Trophoblast cell (in vitro differentiated cells and primary cell): Measurements from ENCODE around the gene XRN2.

Experiments
- DNase-seq, 2 donors: peaks; one replicate each; pipeline ENCODE4 v3.0.0-alpha.2; 2016
- H2AFZ ChIP-seq: 2 replicates; pipeline ENCODE4 v1.6.1; 2013; ENCODE audit warnings: low read length, moderate library complexity, mild to moderate bottlenecking; ENCODE audit not compliant: insufficient read depth, poor library complexity
- H2AK5ac ChIP-seq: 2 replicates; pipeline ENCODE4 v1.6.1; 2013; ENCODE audit warnings: mild to moderate bottlenecking, low read length
- H2BK120ac ChIP-seq: 2 replicates; pipeline ENCODE4 v1.6.1; 2013; ENCODE audit warnings: low read length, mild to moderate bottlenecking, moderate library complexity; ENCODE audit not compliant: insufficient read depth, poor library complexity
- H2BK12ac ChIP-seq: 2 replicates; pipeline ENCODE4 v1.6.1; 2013; ENCODE audit warnings: mild to moderate bottlenecking, low read length, moderate library complexity
- H2BK5ac ChIP-seq: 2 replicates; pipeline ENCODE4 v1.6.1; 2013; ENCODE audit warnings: low read length, low read depth, moderate library complexity, mild to moderate bottlenecking; ENCODE audit not compliant: poor library complexity
- H3K14ac ChIP-seq: 2 replicates; pipeline ENCODE4 v1.6.1; 2013; ENCODE audit warnings: mild to moderate bottlenecking, low read length
- H3K18ac ChIP-seq: 2 replicates; pipeline ENCODE4 v1.6.1; 2013; ENCODE audit warnings: mild to moderate bottlenecking, low read length
- H3K23ac ChIP-seq: 2 replicates; pipeline ENCODE4 v1.6.1; 2013; ENCODE audit warnings: low read length
- H3K27ac ChIP-seq: 2 replicates; pipeline ENCODE4 v1.5.1; 2013; ENCODE audit warnings: low read depth, mild to moderate bottlenecking, inconsistent platforms, low read length, moderate library complexity
- H3K27me3 ChIP-seq: 2 replicates; pipeline ENCODE4 v1.6.1; 2013; ENCODE audit warnings: inconsistent platforms, mild to moderate bottlenecking, low read length, moderate library complexity; ENCODE audit not compliant: insufficient read depth
- H3K36me3 ChIP-seq, 2 experiments: 1 replicate in 1 of 2; 2 replicates in 1 of 2; pipeline ENCODE4 v1.6.1; 2013; ENCODE audit warnings: low read length in 2 of 2, mild to moderate bottlenecking in 2 of 2, moderate library complexity in 1 of 2; ENCODE audit not compliant: insufficient read depth in 2 of 2, control insufficient read depth in 1 of 2
- H3K4ac ChIP-seq: 2 replicates; pipeline ENCODE4 v1.6.1; 2013; ENCODE audit warnings: low read depth, mild to moderate bottlenecking, low read length, moderate library complexity
- H3K4me1 ChIP-seq, 2 experiments: 1 replicate in 1 of 2; 2 replicates in 1 of 2; pipeline ENCODE4 v1.6.1; 2013; ENCODE audit warnings: low read length in 2 of 2, mild to moderate bottlenecking in 2 of 2, moderate library complexity in 1 of 2; ENCODE audit not compliant: insufficient read depth in 2 of 2, control insufficient read depth in 1 of 2
- H3K4me2 ChIP-seq: 2 replicates; pipeline ENCODE4 v1.6.1; 2013; ENCODE audit warnings: inconsistent platforms, mild to moderate bottlenecking, low read length, moderate library complexity
- H3K4me3 ChIP-seq: 2 replicates; pipeline ENCODE4 v1.5.1; 2013; ENCODE audit warnings: mild to moderate bottlenecking, low read depth, low read length, inconsistent platforms
- H3K79me1 ChIP-seq: one replicate; pipeline ENCODE4 v1.6.1; 2013; ENCODE audit warnings: low read length
- H3K79me2 ChIP-seq: 2 replicates; pipeline ENCODE4 v1.6.1; 2013; ENCODE audit warnings: low read length, mild to moderate bottlenecking; ENCODE audit not compliant: control insufficient read depth, insufficient read depth, poor library complexity
- H3K9ac ChIP-seq: 2 replicates; pipeline ENCODE4 v1.6.1; 2013; ENCODE audit warnings: mild to moderate bottlenecking, low read length
- H3K9me3 ChIP-seq: 2 replicates; pipeline ENCODE4 v1.6.1; 2013; ENCODE audit warnings: low read depth, mild to moderate bottlenecking, control low read depth, inconsistent platforms, low read length; ENCODE audit not compliant: insufficient read depth
- H4K12ac ChIP-seq: 2 replicates; pipeline ENCODE4 v1.6.1; 2013; ENCODE audit warnings: low read depth, mild to moderate bottlenecking, low read length, moderate library complexity
- H4K8ac ChIP-seq: 2 replicates; pipeline ENCODE4 v1.6.1; 2013; ENCODE audit warnings: low read depth, mild to moderate bottlenecking, low read length, moderate library complexity
- H4K91ac ChIP-seq: one replicate; pipeline ENCODE4 v1.6.1; 2013; ENCODE audit warnings: low read depth, mild to moderate bottlenecking, low read length, moderate library complexity
- WGBS: extraction: QIAGEN DNeasy Blood & Tissue Kit; methylation state at CpG from one replicate; pipeline ENCODE4 v1.1.7; 2013; ENCODE audit warnings: missing lambda C conversion rate; ENCODE audit not compliant: insufficient read length, insufficient coverage; ENCODE audit errors: extremely low coverage; 5-methylcytosine and 5-hydroxymethylcytosine counted together

XRN2 gene

DNA sequence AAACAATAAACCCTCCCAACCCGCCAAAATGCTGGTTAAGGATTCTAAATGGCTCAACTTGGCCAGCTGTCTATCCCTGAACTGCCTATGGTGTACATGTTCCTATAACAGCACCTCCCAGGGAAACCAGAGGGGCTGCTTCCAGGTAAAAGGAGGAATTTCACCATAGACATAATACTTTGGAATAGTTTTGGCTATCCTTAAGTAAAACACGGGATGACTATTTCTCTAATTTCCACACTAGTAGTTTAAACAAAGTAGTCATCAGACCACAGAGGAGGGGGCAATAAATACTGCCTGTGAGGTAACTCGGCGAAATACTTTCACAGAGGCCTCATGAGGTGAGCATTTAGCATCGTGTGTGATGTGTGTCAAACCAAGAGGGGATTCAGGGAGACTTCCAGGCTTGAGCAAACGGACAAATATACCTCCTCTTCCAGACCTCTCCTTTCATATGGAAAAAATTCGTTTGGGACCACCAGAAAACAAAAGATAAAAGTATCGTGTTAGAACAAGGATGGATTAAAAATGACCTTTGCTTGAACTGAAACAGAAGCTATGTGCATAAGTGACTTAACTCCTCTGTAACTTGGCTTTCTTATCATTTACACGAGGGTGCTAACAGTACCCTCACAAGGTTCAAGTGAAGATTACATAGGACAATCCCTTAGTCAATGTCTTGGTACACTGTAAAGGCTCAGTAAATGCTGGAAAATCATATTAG, 1.0 kb upstream of the XRN2 start:
- no peak overlapping the region for H4K91ac ChIP-seq
- H3K9ac ChIP-seq: no peak overlapping the region
- no peak overlapping the region for H3K4me3 ChIP-seq
- H3K14ac ChIP-seq: no peak overlapping the region
- peak overlapping the region; percentile 78 for H3K4me2 ChIP-seq
- no peaks in the 10 kb centered on the region for H3K9me3 ChIP-seq
- H3K23ac ChIP-seq: no peak overlapping the region
- H3K36me3 ChIP-seq: peaks cover 0 to 2% of the 10 kb centered on the region in 2 experiments
- peaks cover 12% of the 10 kb centered on the region for H3K79me2 ChIP-seq
- no peaks in the 10 kb centered on the region for H3K4me1 ChIP-seq
- WGBS: no CpG with 5 or more reads among the region's 9 CpGs
- no peak overlapping the region for H3K18ac ChIP-seq
- H2BK120ac ChIP-seq: no peak overlapping the region
- H2BK12ac ChIP-seq: no peak overlapping the region
- no peak overlapping the region for H2BK5ac ChIP-seq
- no peak for DNase-seq
- peak overlapping the region; percentile 47 for H4K8ac ChIP-seq
- H3K27ac ChIP-seq: no peak overlapping the region
- H3K79me1 ChIP-seq: peaks cover 9% of the 10 kb centered on the region
- no peaks in the 10 kb centered on the region for H3K27me3 ChIP-seq
- no peak overlapping the region for H2AK5ac ChIP-seq
- no peak overlapping the region for H2AFZ ChIP-seq
- H4K12ac ChIP-seq: no peak overlapping the region
- no peak overlapping the region for H3K4ac ChIP-seq

DNA sequence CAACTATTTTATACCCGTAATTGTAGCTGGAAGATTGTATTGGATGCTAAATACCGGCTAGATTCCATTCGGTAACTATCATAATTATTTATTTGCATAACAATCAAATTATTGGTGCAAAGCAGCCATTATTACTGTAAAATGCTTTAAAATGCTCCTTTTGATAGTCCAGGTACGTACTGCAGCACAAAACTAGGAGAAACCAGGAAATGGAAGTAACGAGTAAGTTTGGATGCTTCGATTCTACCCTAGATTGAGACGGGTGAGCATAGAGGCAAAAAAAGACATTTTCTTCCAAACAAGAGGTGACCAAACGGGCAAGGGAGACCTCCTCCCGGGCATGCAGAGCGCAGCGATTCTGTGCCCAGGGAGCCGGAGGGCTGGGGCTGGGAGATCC, 469 bp upstream of the XRN2 start:
- peak overlapping the region; percentile 95 for H2AFZ ChIP-seq
- no peaks in the 10 kb centered on the region for H3K9me3 ChIP-seq
- no peaks in the 10 kb centered on the region for H3K27me3 ChIP-seq
- peak overlapping the region; percentile 93 for H2BK120ac ChIP-seq
- H4K8ac ChIP-seq: peak overlapping the region; percentile 99
- no peak for DNase-seq
- H3K9ac ChIP-seq: peak overlapping the region; percentile 92
- H3K23ac ChIP-seq: no peak overlapping the region
- H2BK5ac ChIP-seq: peak overlapping the region; percentile 74
- H3K4me2 ChIP-seq: peak overlapping the region; percentile 78
- WGBS: no CpG with 5 or more reads among the region's 12 CpGs
- no peak overlapping the region for H2BK12ac ChIP-seq
- H4K12ac ChIP-seq: peak overlapping the region; percentile 96
- peaks cover 9% of the 10 kb centered on the region for H3K79me1 ChIP-seq
- peak overlapping the region; percentile 39 for H2AK5ac ChIP-seq
- H3K79me2 ChIP-seq: peaks cover 12% of the 10 kb centered on the region
- peak overlapping the region; percentile 80 for H3K27ac ChIP-seq
- H3K18ac ChIP-seq: peak overlapping the region; percentile 97
- H3K4me1 ChIP-seq: no peaks in the 10 kb centered on the region
- peak overlapping the region; percentile 92 for H4K91ac ChIP-seq
- H3K14ac ChIP-seq: peak overlapping the region; percentile 96
- H3K4ac ChIP-seq: peak overlapping the region; percentile 92
- peak overlapping the region; percentile 96 for H3K4me3 ChIP-seq
- peaks cover 0 to 2% of the 10 kb centered on the region in 2 experiments for H3K36me3 ChIP-seq

DNA sequence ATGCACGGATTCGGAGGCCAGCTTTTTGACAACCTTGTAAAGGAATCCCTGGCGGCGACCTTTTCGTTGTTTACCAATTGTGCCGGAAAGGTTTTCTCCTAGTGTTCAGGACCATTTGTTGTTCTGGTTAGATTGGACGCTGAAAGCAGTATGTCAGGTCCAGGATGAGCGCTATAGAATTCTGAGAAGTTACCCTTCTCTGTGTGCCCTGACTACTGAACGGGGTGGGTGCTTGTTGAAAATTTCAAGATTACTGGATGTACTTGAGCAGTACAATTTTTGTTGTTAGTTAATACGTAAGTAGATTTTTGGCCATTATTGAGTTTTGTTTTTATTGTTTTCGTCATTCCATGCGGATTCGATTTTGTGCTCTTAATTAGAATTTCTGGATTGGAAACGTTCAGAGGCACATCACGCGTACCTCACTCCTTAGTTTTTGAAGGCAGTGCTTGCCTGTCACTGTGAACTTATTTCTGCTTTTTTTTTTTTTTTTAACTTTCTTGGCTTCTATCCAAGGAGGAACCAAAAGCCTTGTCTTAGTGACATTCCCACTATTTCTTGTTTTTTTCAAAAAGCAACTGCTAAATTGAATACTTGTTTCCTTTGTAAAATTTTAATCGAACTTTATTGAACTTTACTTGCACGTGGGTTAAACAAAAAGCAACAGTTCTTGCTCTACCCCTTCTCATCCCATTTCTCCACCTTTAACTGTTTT, 898 bp downstream of the XRN2 start:
- peak overlapping the region; percentile 86 for H3K9ac ChIP-seq
- H3K27me3 ChIP-seq: no peaks in the 10 kb centered on the region
- peaks cover 12% of the 10 kb centered on the region for H3K79me2 ChIP-seq
- H3K14ac ChIP-seq: peak overlapping the region; percentile 42
- no peak overlapping the region for H4K91ac ChIP-seq
- peak overlapping the region; percentile 94 for H3K4ac ChIP-seq
- peaks cover 0 to 2% of the 10 kb centered on the region in 2 experiments for H3K36me3 ChIP-seq
- peak overlapping the region; percentile 82 for H3K4me2 ChIP-seq
- no peak overlapping the region for H3K23ac ChIP-seq
- peak overlapping the region; percentile 45 for H3K27ac ChIP-seq
- H2BK5ac ChIP-seq: peak overlapping the region; percentile 73
- no peaks in the 10 kb centered on the region for H3K9me3 ChIP-seq
- H3K4me1 ChIP-seq: no peaks in the 10 kb centered on the region
- H3K4me3 ChIP-seq: peak overlapping the region; percentile 96
- no peak overlapping the region for H2BK120ac ChIP-seq
- DNase-seq: peak in 1 of 2 donors; percentile 43
- H3K79me1 ChIP-seq: peaks cover 9% of the 10 kb centered on the region
- no peak overlapping the region for H2AK5ac ChIP-seq
- H4K12ac ChIP-seq: peak overlapping the region; percentile 48
- H3K18ac ChIP-seq: no peak overlapping the region
- peak overlapping the region; percentile 97 for H2AFZ ChIP-seq
- no CpG with 5 or more reads among the region's 18 CpGs for WGBS
- H2BK12ac ChIP-seq: no peak overlapping the region
- peak overlapping the region; percentile 45 for H4K8ac ChIP-seq

DNA sequence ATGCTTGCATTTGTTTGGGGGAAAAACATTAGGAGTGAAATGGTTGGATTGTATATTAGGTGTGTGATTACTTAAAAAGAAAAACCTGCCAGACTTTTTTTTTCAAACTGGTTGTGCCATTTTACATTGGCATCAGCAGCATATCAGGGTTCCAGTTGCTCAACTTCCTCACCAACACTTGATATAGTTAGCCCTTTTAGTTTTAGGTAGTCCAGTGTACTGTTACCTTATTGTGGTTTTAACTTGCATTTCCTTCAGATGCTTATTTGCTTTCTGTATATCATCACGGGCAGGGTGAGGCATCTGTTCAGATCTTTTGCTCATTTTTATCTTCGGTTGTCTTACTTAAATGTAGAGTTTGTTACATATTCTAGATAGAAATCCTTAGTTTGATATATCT, 5.2 kb downstream of the XRN2 start:
- H2BK12ac ChIP-seq: no peak overlapping the region
- no peak overlapping the region for H3K9ac ChIP-seq
- peak overlapping the region; percentile 86 for H3K4ac ChIP-seq
- H3K27me3 ChIP-seq: no peaks in the 10 kb centered on the region
- H3K36me3 ChIP-seq: peaks cover 0 to 2% of the 10 kb centered on the region in 2 experiments
- no peaks in the 10 kb centered on the region for H3K9me3 ChIP-seq
- no peak overlapping the region for H2AFZ ChIP-seq
- no peak overlapping the region for H2BK120ac ChIP-seq
- H4K8ac ChIP-seq: no peak overlapping the region
- no peak overlapping the region for H4K91ac ChIP-seq
- H2AK5ac ChIP-seq: no peak overlapping the region
- no peak overlapping the region for H4K12ac ChIP-seq
- peaks cover 16% of the 10 kb centered on the region for H3K79me2 ChIP-seq
- no peak overlapping the region for H3K14ac ChIP-seq
- no peaks in the 10 kb centered on the region for H3K4me1 ChIP-seq
- H3K4me3 ChIP-seq: no peak overlapping the region
- no peak overlapping the region for H3K23ac ChIP-seq
- H3K79me1 ChIP-seq: peaks cover 4% of the 10 kb centered on the region
- no peak overlapping the region for H3K27ac ChIP-seq
- DNase-seq: no peak
- WGBS: no CpG with 5 or more reads among the region's 2 CpGs
- no peak overlapping the region for H2BK5ac ChIP-seq
- no peak overlapping the region for H3K4me2 ChIP-seq
- H3K18ac ChIP-seq: no peak overlapping the region
